Cardiac fibroblast (primary cell): ENCODE data around the gene EPHB1.

ENCODE experiments used
- DNase-seq, 2 donors: peaks; one replicate each; pipeline versions ENCODE4 v3.0.0 to v3.0.0-alpha.2; 2010; ENCODE audit warnings: low read depth in 2 of 2
- H3K4me3 ChIP-seq, 2 donors: replicated peaks in 1 of 2; 1 replicate in 1 of 2; 2 replicates in 1 of 2; pipeline ENCODE4 v1.5.1; 2011; ENCODE audit warnings: low read depth in 2 of 2, low read length in 2 of 2, mild to moderate bottlenecking in 2 of 2, moderate library complexity in 1 of 2
- TF ChIP-seq, protein P1 (sequence below): IDR thresholded peaks from one replicate; pipeline ENCODE4 v1.5.1; 2011; ENCODE audit warnings: low read depth, mild to moderate bottlenecking, low read length, inconsistent platforms

Gene EPHB1

DNA sequence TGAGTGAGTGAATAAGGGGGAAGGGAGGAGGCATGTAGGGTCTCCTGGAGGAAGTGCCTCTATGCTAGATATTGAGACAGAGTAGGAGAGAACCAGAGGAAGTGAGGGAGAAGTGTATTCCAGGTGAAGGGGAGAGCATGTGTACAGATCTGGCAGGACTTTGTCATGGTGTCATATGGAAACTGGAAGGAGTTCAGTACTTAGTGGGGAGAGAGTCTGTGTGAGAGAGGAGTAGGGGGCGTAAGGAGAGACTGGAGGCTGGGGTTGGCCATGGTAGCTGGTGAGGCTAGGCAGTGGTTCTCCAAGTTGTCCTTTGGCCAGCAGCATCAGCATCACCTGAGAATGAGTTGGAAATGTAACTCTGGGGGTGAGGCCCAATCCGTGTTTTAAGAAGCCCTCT, 29.6 kb upstream of the EPHB1 start:
- TF ChIP-seq, protein P1, sequence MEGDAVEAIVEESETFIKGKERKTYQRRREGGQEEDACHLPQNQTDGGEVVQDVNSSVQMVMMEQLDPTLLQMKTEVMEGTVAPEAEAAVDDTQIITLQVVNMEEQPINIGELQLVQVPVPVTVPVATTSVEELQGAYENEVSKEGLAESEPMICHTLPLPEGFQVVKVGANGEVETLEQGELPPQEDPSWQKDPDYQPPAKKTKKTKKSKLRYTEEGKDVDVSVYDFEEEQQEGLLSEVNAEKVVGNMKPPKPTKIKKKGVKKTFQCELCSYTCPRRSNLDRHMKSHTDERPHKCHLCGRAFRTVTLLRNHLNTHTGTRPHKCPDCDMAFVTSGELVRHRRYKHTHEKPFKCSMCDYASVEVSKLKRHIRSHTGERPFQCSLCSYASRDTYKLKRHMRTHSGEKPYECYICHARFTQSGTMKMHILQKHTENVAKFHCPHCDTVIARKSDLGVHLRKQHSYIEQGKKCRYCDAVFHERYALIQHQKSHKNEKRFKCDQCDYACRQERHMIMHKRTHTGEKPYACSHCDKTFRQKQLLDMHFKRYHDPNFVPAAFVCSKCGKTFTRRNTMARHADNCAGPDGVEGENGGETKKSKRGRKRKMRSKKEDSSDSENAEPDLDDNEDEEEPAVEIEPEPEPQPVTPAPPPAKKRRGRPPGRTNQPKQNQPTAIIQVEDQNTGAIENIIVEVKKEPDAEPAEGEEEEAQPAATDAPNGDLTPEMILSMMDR: no peak
- H3K4me3 ChIP-seq: no peak overlapping the region
- DNase-seq: no peak

DNA sequence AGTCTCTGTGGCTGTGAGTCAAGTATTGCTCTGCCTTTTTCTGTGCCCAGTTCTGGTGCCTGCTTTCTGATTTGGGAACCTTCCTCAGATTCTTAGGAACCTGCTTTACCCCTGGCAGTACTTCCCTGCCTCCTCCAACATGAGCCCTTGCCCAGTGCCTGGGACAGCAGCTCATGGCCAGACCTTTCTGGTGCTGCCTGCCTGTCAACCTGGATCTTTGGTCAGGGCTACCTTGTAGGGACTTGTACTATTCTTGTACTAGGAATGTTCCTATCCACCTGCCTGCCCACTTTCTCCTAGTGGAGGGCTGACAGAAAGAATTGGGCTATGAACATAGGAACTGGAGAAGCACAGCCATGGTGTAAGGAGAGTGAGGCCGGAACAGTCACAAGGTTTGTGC, 28.8 kb upstream of the EPHB1 start:
- no peak for DNase-seq
- TF ChIP-seq, protein P1: no peak
- no peak overlapping the region for H3K4me3 ChIP-seq

DNA sequence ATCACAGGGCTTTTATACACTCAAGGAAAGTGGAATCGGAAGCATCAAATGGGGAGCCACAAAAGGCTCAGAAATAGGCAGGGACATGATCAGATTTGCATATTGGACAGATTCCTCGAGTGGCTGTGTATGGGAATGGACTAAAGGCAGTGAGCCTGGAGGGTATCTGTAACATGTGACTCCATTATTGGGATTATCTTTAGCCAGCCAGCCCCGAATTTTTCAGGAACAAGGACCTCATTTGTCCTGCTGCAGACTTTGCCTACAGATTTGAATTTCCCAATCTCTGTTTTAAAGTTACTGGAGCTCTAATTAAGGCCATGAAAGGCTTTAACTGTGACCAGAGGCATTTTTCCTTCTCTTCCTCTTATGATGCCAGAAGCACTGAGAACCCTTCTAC, 26.9 kb upstream of the EPHB1 start:
- no peak overlapping the region for H3K4me3 ChIP-seq
- TF ChIP-seq, protein P1: no peak
- DNase-seq: no peak

DNA sequence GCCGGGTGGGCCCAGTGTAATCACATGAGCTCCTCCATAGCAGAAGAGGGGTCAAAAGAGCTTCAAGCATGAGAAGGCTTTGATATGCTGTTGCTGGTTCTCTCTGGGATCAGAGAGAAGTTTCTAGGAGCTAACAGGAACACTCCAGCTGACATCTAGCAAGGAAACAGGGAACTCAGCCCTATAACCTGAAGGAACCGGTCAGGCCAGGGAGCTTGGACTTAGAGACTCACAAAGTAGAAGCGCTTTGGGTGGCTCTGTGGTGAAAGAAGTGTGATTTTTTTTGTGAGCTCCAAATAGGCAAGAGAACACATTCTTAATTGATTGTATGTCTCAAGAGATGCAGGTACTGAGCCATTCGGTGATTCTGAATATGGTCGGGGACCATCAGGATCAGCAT, 26.2 kb upstream of the EPHB1 start:
- no peak for DNase-seq
- TF ChIP-seq, protein P1: no peak
- no peak overlapping the region for H3K4me3 ChIP-seq

DNA sequence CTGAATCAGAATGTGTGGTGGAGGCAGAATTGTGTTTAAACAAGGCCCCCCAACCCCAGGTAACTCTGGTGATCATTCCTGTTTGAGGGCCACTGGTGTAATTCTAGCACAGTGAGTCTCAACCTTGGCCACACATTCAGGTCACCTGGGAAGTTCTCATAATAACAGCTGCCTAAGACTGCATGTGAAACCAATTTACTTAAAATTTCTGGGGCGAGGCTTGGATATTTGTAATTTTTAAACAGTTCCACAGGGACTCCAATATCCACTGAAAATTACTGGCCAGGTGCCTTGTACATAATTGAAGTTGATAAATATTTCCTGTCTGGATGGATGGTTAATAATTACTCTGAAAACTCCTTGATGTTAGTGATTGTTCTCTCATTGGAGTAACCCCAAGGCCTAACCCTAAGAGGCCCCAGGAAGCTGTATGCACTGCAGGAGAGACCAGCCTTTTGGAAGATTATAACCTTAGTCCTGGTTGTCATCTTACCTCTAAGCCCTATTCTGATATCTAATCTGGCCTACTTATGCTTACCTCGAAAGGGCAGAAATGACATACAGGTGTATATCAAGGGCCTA, 25.7 kb upstream of the EPHB1 start:
- TF ChIP-seq, protein P1: no peak
- H3K4me3 ChIP-seq: no peak overlapping the region
- no peak for DNase-seq

DNA sequence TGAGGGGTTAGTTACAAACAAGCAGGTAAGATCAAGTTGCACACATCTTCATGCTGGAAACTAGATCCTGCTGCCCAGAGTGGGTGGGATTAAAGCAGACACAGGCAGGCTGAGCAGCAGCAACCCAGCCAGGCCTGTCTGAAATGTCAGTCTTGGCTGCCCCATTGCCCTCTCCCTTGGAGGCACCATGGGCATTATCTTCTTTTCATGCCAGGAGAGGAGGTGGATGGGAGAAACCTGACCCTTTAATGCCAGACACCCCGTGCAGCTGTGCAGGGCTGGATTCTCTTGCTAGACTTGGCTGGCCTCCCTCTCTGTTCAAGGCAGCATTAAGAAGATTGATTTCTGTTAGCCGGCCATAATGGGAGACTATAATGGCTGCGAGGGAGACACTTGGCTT, 23.0 kb upstream of the EPHB1 start:
- DNase-seq: no peak
- TF ChIP-seq, protein P1: no peak

DNA sequence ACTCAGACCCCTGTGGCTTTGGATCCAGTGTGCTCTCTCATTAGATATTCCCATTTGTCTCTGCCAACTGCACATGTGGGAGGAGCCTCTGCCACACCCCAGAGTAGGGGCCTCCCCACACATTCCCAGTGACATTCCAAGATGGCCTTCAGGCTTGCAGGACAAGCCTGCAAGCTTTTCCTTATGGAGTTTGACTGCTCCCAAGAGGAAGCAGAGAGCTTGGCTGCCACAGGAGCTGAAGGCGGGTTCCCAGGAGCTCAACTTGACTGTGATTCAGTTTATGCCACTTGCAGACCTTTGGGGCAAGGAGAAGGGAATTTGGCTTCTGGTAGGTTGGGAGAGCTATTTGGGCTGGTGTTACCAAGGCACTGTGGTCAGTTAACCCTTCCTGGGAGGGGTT, 22.5 kb upstream of the EPHB1 start:
- H3K4me3 ChIP-seq: no peak overlapping the region
- TF ChIP-seq, protein P1: no peak
- DNase-seq: no peak

More for the DNA sequence above, 23.0 kb upstream of the EPHB1 start:
- no peak overlapping the region for H3K4me3 ChIP-seq
